Peyer's patch (tissue), 4 donors: ENCODE results near the gene SPNS3. TPM values are rescaled to one million over a fixed set of nuclear protein-coding genes. Genes with fewer than 3 reads are reported as not detected.

Source experiments
- DNase-seq, 3 donors: peaks; one replicate each; pipeline ENCODE4 v3.0.0-alpha.2; 2017 to 2019
- H3K27ac ChIP-seq, 4 donors: fragments of 200-600 bp; sonication (generic); one replicate each; pipeline ENCODE4 v1.5.1; 2016 to 2019
- H3K27me3 ChIP-seq, 2 donors: fragments of 200-600 bp; sonication (generic); one replicate each; pipeline ENCODE4 v1.5.1; 2019
- H3K36me3 ChIP-seq, 3 donors: fragments of 200-600 bp; sonication (generic); one replicate each; pipeline ENCODE4 v1.5.1; 2016 to 2019
- H3K4me1 ChIP-seq, 4 donors: fragments of 200-600 bp; sonication (generic); one replicate each; pipeline ENCODE4 v1.5.1; 2016 to 2019
- H3K4me3 ChIP-seq, 4 donors: fragments of 200-600 bp; sonication (generic); 1 replicate in 3 of 4; 2 replicates in 1 of 4; pipeline ENCODE4 v1.5.1; 2016 to 2019; ENCODE audit warnings: mild to moderate bottlenecking in 1 of 4
- H3K9me3 ChIP-seq, 4 donors: fragments of 200-600 bp; sonication (generic); one replicate each; pipeline ENCODE4 v1.5.1; 2016 to 2019; ENCODE audit warnings: mild to moderate bottlenecking in 1 of 4
- POLR2A ChIP-seq, 2 donors: fragments of 450-650 bp; IDR thresholded peaks; one replicate each; pipeline ENCODE4 v1.5.1; 2017; ENCODE audit warnings: antibody characterized with exemption in 2 of 2, mild to moderate bottlenecking in 2 of 2, moderate library complexity in 2 of 2
- total RNA-seq, 4 donors: library from RNA; depleted of rRNA; stranded (reverse); fragments of >200 nt; gene quantifications; one replicate each; pipeline ENCODE4 v1.1.0, GENCODE V29; 2016
- TF ChIP-seq, protein P1 (sequence below), 6 experiments: fragments of 450-650 bp in 4 of 6; fragments of 200-600 bp in 2 of 6; sonication (generic) in 1 of 6; IDR thresholded peaks; one replicate each; pipeline ENCODE4 v1.5.1; 2017 to 2019; ENCODE audit warnings: antibody characterized with exemption in 6 of 6, mild to moderate bottlenecking in 3 of 6, moderate library complexity in 1 of 6

Gene SPNS3
- total RNA-seq, 4 donors from 2014 or later: 1.1 to 2.0 TPM; not detected in 2

DNA sequence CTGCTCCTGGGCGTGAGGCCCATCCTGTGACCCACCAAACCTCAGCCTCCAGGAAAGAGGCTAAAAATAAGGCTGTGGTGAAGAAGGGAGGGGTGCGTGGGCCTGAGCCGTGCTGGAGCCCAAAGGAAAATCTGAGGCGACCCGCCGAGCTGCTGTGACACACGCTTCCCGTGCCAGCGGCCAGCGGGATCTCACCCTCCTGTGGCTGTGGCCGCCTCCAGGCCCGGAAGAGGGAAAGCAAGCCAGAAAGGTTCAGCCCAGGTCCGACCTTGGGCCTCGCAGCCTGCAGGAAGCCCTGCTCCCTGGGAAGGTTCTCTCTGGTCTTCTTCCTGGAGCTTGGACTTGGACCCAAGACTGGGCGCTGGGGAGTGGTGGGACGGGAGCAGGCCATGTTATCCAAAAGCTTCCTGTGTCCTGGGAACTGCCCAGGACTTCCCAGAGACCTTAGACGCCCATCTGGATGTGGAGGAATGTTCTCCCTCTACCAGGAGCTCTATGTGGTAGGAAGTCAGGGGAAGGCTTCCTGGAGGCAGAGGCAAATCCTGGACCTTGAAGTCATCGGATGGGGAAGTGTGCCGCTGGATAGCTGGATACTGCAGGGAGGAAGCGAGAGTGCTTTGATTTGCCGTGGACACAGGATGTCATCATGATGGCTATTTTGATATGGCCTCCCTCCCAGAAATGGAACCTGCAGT, 76.3 kb downstream of the SPNS3 start:
- H3K9me3 ChIP-seq: no peaks in the 10 kb centered on the region
- no peaks in the 10 kb centered on the region for H3K27me3 ChIP-seq
- no peak overlapping the region for H3K4me3 ChIP-seq
- H3K36me3 ChIP-seq: no peaks in the 10 kb centered on the region
- no peak for DNase-seq
- H3K27ac ChIP-seq: peak overlapping the region in 3 of 4 donors; percentile 30 to 42 (median 32)
- TF ChIP-seq, protein P1, sequence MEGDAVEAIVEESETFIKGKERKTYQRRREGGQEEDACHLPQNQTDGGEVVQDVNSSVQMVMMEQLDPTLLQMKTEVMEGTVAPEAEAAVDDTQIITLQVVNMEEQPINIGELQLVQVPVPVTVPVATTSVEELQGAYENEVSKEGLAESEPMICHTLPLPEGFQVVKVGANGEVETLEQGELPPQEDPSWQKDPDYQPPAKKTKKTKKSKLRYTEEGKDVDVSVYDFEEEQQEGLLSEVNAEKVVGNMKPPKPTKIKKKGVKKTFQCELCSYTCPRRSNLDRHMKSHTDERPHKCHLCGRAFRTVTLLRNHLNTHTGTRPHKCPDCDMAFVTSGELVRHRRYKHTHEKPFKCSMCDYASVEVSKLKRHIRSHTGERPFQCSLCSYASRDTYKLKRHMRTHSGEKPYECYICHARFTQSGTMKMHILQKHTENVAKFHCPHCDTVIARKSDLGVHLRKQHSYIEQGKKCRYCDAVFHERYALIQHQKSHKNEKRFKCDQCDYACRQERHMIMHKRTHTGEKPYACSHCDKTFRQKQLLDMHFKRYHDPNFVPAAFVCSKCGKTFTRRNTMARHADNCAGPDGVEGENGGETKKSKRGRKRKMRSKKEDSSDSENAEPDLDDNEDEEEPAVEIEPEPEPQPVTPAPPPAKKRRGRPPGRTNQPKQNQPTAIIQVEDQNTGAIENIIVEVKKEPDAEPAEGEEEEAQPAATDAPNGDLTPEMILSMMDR (IDR thresholded peaks at IDR 0.05): no peak
- no peak for TF ChIP-seq POLR2A (IDR thresholded peaks at IDR 0.05)
- peaks cover 0 to 12% (median 0%) of the 10 kb centered on the region in 4 donors for H3K4me1 ChIP-seq

GRCh38 chr17:4510618-4510941, 76.8 kb downstream of the SPNS3 start:
- Histone ChIP-seq H3K4me1 (peaks cover 0 to 12% (median 0%) of the 10 kb centered on the region in 4 donors), H3K27me3 (no peaks in the 10 kb centered on the region), H3K27ac (peak overlapping the region in 1 of 4 donors; percentile 42), H3K4me3 (no peak overlapping the region), H3K36me3 (no peaks in the 10 kb centered on the region), H3K9me3 (no peaks in the 10 kb centered on the region)
- no peak for TF ChIP-seq POLR2A (IDR thresholded peaks at IDR 0.05)
- TF ChIP-seq, protein P1 (IDR thresholded peaks at IDR 0.05): no peak
- no peak for DNase-seq

GRCh38 chr17:4511199-4511932, 77.6 kb downstream of the SPNS3 start:
- no peak for TF ChIP-seq POLR2A (IDR thresholded peaks at IDR 0.05)
- TF ChIP-seq, protein P1 (IDR thresholded peaks at IDR 0.05): no peak
- H3K4me1 ChIP-seq: peaks cover 0 to 7% (median 0%) of the 10 kb centered on the region in 4 donors
- peak overlapping the region in 1 of 4 donors; percentile 46 for H3K27ac ChIP-seq
- DNase-seq: no peak
- no peaks in the 10 kb centered on the region for H3K27me3 ChIP-seq
- H3K4me3 ChIP-seq: no peak overlapping the region
- H3K9me3 ChIP-seq: no peaks in the 10 kb centered on the region
- no peaks in the 10 kb centered on the region for H3K36me3 ChIP-seq

DNA sequence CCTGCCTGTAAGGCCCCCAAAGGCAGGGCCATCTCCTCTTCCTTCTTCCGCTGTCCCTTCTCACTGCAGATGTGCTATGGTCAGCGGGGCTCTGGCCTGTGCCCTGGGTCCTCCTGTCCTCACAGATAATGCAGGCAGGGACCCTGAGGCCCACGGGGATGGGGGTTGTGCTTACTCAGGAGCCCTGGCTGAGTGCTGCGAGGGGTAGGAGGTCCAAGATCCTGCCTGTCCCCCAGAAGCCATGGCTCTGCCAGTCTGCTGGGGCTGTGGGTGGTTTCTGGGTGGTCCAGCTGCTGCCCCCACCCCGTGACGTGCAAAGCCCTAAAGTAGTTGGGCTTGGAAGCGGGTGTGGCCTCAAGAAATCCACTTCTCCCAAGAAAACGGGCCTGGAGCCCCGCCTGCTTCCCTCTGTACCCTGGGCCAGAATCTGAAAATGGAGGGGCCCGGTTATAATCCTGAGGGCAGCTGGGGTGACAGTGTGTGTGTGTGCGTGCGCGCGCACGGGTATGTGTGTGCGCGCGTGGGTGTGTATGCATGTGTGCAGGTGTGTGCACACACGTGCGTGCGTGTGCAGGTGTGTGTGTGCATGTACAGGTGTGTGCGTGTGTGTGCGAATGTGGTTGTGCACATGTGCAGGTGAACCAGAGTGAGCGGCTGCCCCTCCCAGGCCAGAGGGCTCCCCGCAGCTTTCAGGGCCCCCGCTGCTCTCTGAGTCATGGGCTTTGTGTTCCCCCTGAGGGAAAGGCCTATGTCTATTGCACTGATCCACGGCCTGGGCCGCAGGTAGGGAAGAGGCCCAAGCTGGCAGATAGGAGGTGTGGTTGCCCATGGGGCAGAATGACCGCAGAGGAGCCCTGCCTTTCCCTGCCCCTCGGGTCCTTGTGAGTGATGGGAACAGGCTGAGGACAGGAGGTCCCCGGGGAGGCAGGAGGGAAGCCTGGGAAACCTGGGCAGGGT, 78.7 kb downstream of the SPNS3 start:
- DNase-seq: no peak
- Histone ChIP-seq H3K4me3 (no peak overlapping the region), H3K27me3 (no peaks in the 10 kb centered on the region), H3K4me1 (peaks cover 0 to 7% (median 0%) of the 10 kb centered on the region in 4 donors), H3K9me3 (no peaks in the 10 kb centered on the region), H3K36me3 (no peaks in the 10 kb centered on the region), H3K27ac (peak overlapping the region in 1 of 4 donors; percentile 9)
- TF ChIP-seq, protein P1 (IDR thresholded peaks at IDR 0.05): no peak
- TF ChIP-seq POLR2A (IDR thresholded peaks at IDR 0.05): no peak
